NCI-H774 (cell line): ENCODE measurements around the gene NSD1.

Experiments used
- DNase-seq: peaks from one replicate; lab custom pipeline; 2025; lab: John Stamatoyannopoulos, UW

NSD1 gene

GRCh38 chr5:177349762-177350161 is 216.2 kb downstream of the NSD1 start:
- no peak for DNase-seq
